Liver (tissue), 3 donors: ENCODE data around the gene ADAR.

Source experiments
- CTCF ChIP-seq: fragments of 150-350 bp; IDR thresholded peaks from 2 replicates; pipeline ENCODE4 v1.5.1; 2017; ENCODE audit warnings: improper control_type of control experiment, low read depth, low read length; ENCODE audit not compliant: missing input control
- RAD21 ChIP-seq, 2 donors: IDR thresholded peaks; 2 replicates each; pipeline ENCODE4 v1.6.1; 2016; ENCODE audit warnings: antibody characterized with exemption in 2 of 2, mild to moderate bottlenecking in 2 of 2
- REST ChIP-seq: IDR thresholded peaks from 2 replicates; pipeline ENCODE4 v1.6.1; 2016; ENCODE audit warnings: antibody characterized with exemption, mild to moderate bottlenecking
- TAF1 ChIP-seq: conservative IDR thresholded peaks from 2 replicates; pipeline ENCODE4 v1.6.1; 2016; ENCODE audit warnings: antibody characterized with exemption, mild to moderate bottlenecking
- donor health status: healthy.
- donor health status: healthy.

- TF ChIP-seq CTCF (no peak), REST (no peak), TAF1 (no peak), RAD21 (IDR thresholded peaks at IDR 0.05) (no peak)
These were observed 31.9 kb downstream of the ADAR start for GRCh38 chr1:154575951-154576566.
